Measurements from ENCODE around the gene SYNRG. TPM values are rescaled to one million over a fixed set of nuclear protein-coding genes. Genes with fewer than 3 reads are reported as not detected.
A peak's percentile ranks its signal among the peaks of the same experiment; 100 is the strongest.

SYNRG gene
- total RNA-seq, 2 donors from 2014 or later, result 23.6 to 28.6 TPM

DNA sequence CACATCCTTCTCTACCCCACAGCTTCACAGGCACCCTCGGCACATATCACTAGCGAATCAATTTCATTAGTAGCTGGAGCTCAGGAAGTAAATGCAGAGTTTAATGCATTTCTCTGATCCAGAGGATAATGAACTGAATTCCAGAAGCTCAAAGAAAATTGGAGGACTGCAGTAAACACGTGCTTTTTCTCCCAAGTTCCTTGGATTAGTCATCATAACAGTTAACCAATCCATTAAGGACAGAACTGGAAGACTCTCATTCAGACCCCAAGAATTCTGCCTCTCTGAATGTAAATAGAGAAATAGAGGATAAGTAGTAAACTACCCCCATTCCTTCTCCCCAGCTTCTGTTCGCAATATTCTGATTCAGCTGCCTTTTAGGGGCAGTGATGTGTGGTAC is 78.8 kb downstream of the SYNRG start:
- H3K27ac ChIP-seq, result no peak overlapping the region
- H3K27me3 ChIP-seq (replicated peaks; ENCODE audit: insufficient read depth), result no peaks in the 10 kb centered on the region
- TF ChIP-seq, protein P1, sequence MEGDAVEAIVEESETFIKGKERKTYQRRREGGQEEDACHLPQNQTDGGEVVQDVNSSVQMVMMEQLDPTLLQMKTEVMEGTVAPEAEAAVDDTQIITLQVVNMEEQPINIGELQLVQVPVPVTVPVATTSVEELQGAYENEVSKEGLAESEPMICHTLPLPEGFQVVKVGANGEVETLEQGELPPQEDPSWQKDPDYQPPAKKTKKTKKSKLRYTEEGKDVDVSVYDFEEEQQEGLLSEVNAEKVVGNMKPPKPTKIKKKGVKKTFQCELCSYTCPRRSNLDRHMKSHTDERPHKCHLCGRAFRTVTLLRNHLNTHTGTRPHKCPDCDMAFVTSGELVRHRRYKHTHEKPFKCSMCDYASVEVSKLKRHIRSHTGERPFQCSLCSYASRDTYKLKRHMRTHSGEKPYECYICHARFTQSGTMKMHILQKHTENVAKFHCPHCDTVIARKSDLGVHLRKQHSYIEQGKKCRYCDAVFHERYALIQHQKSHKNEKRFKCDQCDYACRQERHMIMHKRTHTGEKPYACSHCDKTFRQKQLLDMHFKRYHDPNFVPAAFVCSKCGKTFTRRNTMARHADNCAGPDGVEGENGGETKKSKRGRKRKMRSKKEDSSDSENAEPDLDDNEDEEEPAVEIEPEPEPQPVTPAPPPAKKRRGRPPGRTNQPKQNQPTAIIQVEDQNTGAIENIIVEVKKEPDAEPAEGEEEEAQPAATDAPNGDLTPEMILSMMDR (IDR thresholded peaks at IDR 0.05), result no peak
- H3K36me3 ChIP-seq, result peaks cover 15% of the 10 kb centered on the region
- H3K9me3 ChIP-seq, result no peaks in the 10 kb centered on the region
- no peak overlapping the region for H3K4me3 ChIP-seq
- no peak for DNase-seq (ENCODE audit: low spot score)
- no peak for ATAC-seq (ENCODE audit: insufficient number of reproducible peaks, low FRiP score, low read depth)
- no peaks in the 10 kb centered on the region for H3K4me1 ChIP-seq (ENCODE audit: control insufficient read depth in 1 of 2, low read depth in 2 of 2)

DNA sequence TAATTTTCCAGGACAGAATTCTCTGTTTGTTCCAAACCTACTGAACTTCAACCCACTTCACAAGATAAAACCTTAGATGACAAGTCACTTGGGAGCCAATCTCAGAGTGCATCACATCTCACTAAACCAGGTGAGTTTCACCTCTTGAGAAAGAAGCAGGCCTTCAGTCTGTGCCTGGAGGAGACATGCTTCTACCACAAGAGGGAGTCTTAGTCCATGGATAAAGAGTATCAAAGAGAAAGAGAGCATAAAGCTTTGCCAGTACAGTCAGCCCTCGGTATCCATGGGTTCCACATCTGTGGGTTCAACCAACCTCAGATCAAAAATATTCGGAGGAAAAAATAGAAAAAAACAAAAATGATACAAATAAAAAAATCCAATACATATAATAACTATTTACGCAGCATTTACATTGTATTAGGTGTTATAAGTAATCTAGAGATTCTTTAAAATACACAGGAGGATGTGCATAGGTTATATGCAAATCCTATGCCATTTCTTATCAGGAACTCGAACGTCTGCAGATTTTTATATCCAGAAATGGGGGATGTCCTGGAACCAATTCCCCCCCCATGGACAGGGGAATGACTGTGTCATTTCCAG is 81.9 kb downstream of the SYNRG start:
- Histone ChIP-seq H3K27ac (no peak overlapping the region), H3K36me3 (peaks cover 16% of the 10 kb centered on the region), H3K27me3 (replicated peaks; ENCODE audit: insufficient read depth) (no peaks in the 10 kb centered on the region), H3K4me1 (ENCODE audit: control insufficient read depth in 1 of 2, low read depth in 2 of 2) (no peaks in the 10 kb centered on the region), H3K4me3 (no peak overlapping the region), H3K9me3 (no peaks in the 10 kb centered on the region)
- TF ChIP-seq, protein P1 (IDR thresholded peaks at IDR 0.05), result peak; percentile 17
- DNase-seq (ENCODE audit: low spot score) (no peak), ATAC-seq (ENCODE audit: insufficient number of reproducible peaks, low FRiP score, low read depth) (no peak)

DNA sequence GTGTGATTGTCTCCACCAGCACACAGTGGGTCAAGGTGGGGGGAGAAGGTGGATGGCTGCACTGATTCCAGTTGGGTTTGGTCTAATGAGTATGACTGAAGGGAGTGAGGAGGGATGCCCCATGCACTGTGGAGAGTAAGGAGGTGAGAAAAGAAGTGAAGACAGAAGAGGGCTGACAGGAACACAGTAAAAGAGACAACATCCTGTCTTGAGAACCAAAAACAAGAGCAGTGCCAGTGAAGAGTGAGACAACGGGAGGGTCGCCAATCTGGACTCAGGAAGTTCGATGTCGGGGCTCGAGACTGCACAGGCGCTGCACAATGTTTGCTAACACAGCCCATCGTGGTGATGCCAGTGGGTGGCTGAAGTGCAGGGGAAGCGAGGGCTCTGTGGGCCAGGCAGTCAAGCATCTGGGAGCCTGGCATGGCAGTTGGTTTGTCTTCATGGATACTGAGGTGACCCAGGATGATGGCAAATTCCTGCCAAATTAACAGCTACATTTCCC is 85.5 kb downstream of the SYNRG start:
- no peak for ATAC-seq (ENCODE audit: insufficient number of reproducible peaks, low FRiP score, low read depth)
- Histone ChIP-seq H3K9me3 (no peaks in the 10 kb centered on the region), H3K27me3 (replicated peaks; ENCODE audit: insufficient read depth) (no peaks in the 10 kb centered on the region), H3K4me3 (no peak overlapping the region), H3K36me3 (peaks cover 18% of the 10 kb centered on the region), H3K4me1 (ENCODE audit: control insufficient read depth in 1 of 2, low read depth in 2 of 2) (no peaks in the 10 kb centered on the region), H3K27ac (no peak overlapping the region)
- DNase-seq (ENCODE audit: low spot score), result no peak
- TF ChIP-seq, protein P1 (IDR thresholded peaks at IDR 0.05), result no peak

DNA sequence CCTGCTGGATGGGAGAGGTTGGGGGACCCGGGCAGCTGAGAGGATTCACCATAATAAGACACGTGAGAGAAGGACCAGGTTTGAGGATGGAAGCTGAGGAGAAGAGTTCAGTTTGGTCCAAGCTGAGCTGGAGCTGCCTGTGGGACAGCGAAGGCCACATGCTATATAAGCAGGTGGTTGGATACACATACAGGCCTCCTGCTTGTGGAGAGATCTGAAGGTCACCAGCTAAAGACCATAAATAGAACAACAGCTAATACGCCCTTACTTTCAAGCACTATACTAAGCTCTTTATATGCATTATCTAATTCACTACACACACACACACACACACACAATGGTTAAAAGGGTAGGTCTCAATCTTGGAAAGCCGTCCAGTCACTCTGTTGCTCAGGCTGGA is 87.4 kb downstream of the SYNRG start:
- ATAC-seq (ENCODE audit: insufficient number of reproducible peaks, low FRiP score, low read depth), result no peak
- H3K4me3 ChIP-seq, result no peak overlapping the region
- TF ChIP-seq, protein P1 (IDR thresholded peaks at IDR 0.05), result no peak
- H3K36me3 ChIP-seq, result peaks cover 31% of the 10 kb centered on the region
- no peaks in the 10 kb centered on the region for H3K27me3 ChIP-seq (replicated peaks; ENCODE audit: insufficient read depth)
- H3K4me1 ChIP-seq (ENCODE audit: control insufficient read depth in 1 of 2, low read depth in 2 of 2), result no peaks in the 10 kb centered on the region
- H3K27ac ChIP-seq, result no peak overlapping the region
- H3K9me3 ChIP-seq, result no peaks in the 10 kb centered on the region
- no peak for DNase-seq (ENCODE audit: low spot score)

DNA sequence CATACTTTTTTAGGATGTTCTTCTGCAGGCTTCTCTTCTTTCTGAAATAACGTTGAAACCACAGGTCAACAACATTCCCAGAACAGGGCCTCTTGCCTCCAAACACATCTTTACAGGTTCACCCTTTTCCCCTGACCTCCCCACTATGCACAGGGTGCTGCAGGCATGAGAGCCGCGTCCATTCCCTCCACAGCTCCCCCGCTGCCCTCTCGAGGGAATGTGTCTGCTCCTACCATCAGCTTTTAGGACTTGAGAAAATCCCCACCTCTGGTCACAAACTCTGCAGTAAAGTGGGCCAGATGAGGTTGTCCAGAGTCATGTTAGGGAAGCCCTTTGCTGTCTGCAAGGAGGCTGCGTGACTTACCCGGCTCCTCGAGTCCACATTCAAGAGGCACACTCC is 89.0 kb downstream of the SYNRG start:
- H3K4me3 ChIP-seq, result no peak overlapping the region
- no peak for ATAC-seq (ENCODE audit: insufficient number of reproducible peaks, low FRiP score, low read depth)
- DNase-seq (ENCODE audit: low spot score), result no peak
- no peaks in the 10 kb centered on the region for H3K4me1 ChIP-seq (ENCODE audit: control insufficient read depth in 1 of 2, low read depth in 2 of 2)
- TF ChIP-seq, protein P1 (IDR thresholded peaks at IDR 0.05), result no peak
- H3K9me3 ChIP-seq, result no peaks in the 10 kb centered on the region
- H3K27ac ChIP-seq, result no peak overlapping the region
- H3K27me3 ChIP-seq (replicated peaks; ENCODE audit: insufficient read depth), result no peaks in the 10 kb centered on the region
- peaks cover 39% of the 10 kb centered on the region for H3K36me3 ChIP-seq
